AG04450 (cell line): Measurements from ENCODE around the gene EPHB2. TPM values are rescaled to one million over a fixed set of nuclear protein-coding genes. Genes with fewer than 3 reads are reported as not detected.

Experiments
- CTCF ChIA-PET: fragments of 300-600, 350-600 bp; formaldehyde crosslinking; extraction: SDS; loops from one replicate; lab custom pipeline; 2022; ENCODE audit warnings: antibody characterized with exemption, inconsistent platforms; lab: Charles Lee
- POLR2A ChIA-PET: fragments of 350-600 bp; formaldehyde crosslinking; extraction: SDS; loops from one replicate; lab custom pipeline; 2021; ENCODE audit warnings: antibody characterized with exemption, inconsistent platforms; lab: Yijun Ruan, JAX
- DNase-seq: peaks from one replicate; pipeline ENCODE4 v3.0.0-alpha.2; 2011; ENCODE audit warnings: low read depth, low spot score
- H3K27ac ChIP-seq: one replicate; pipeline ENCODE4 v1.5.1; 2012; ENCODE audit warnings: low read depth, low read length, control low read depth
- H3K27me3 ChIP-seq: one replicate; pipeline ENCODE4 v1.6.0; 2012; ENCODE audit warnings: low read length; ENCODE audit not compliant: control insufficient read depth, insufficient read depth
- H3K4me3 ChIP-seq: 2 replicates; pipeline ENCODE4 v1.5.1; 2011; ENCODE audit warnings: mild to moderate bottlenecking, low read depth, low read length, control low read depth
- H3K9me3 ChIP-seq: 2 replicates; pipeline ENCODE4 v1.5.1; 2012; ENCODE audit warnings: low read length; ENCODE audit not compliant: control insufficient read depth, insufficient read depth
- CTCF ChIP-seq: IDR thresholded peaks from 2 replicates; pipeline ENCODE4 v1.5.1; 2011; ENCODE audit warnings: low read depth, low read length, control low read depth, inconsistent platforms
- polyA plus RNA-seq: library from polyadenylated mRNA; depleted of rRNA; stranded (reverse); fragments of >200 nt; gene quantifications from 2 replicates; pipeline ENCODE4 v1.2.3, GENCODE V29; 2011

The EPHB2 gene
- polyA plus RNA-seq, 1 experiment: 30.9 TPM

- Histone ChIP-seq H3K9me3 (no peaks in the 10 kb centered on the region), H3K4me3 (0 out of 2 replicates have a peak overlapping the region, but pooled peaks have one; percentile 7), H3K27me3 (no peaks in the 10 kb centered on the region), H3K27ac (peak overlapping the region; percentile 86)
- ChIA-PET CTCF (interaction anchor here (1.1 to 1.5 kb wide), 2 partner anchors 10 to 35 kb away, joined by 5 to 6 read pairs; no protein-coding TSS in a partner anchor), POLR2A (interaction anchor here (0.6 to 2.1 kb wide), 4 partner anchors 10 to 49 kb away, joined by 3 to 8 read pairs (median 4); no protein-coding TSS in a partner anchor)
- peak; percentile 74 for DNase-seq
- no peak for TF ChIP-seq CTCF
Measured at GRCh38 chr1:22739648-22740385, 29.2 kb downstream of the EPHB2 start.

- Histone ChIP-seq H3K27me3 (no peaks in the 10 kb centered on the region), H3K27ac (no peak overlapping the region), H3K4me3 (no peak overlapping the region), H3K9me3 (no peaks in the 10 kb centered on the region)
- no peak for TF ChIP-seq CTCF
- DNase-seq: no peak
- POLR2A ChIA-PET: no interaction called here
- CTCF ChIA-PET: no interaction called here
Measured at GRCh38 chr1:22741118-22741517, 30.5 kb downstream of the EPHB2 start.

- Histone ChIP-seq H3K27ac (no peak overlapping the region), H3K9me3 (no peaks in the 10 kb centered on the region; the same call in 1 of the 2 replicates), H3K4me3 (no peak overlapping the region), H3K27me3 (no peaks in the 10 kb centered on the region)
- TF ChIP-seq CTCF: no peak
- ChIA-PET CTCF (interaction anchor here (1.1 kb wide), 1 partner anchor 14 kb away, joined by 3 read pairs; no protein-coding TSS in a partner anchor), POLR2A (interaction anchor here (0.5 kb wide), 1 partner anchor 598 kb away, joined by 3 read pairs; the partner anchor contains the start of gene HNRNPR)
- no peak for DNase-seq
Measured at GRCh38 chr1:22745669-22746585, 35.3 kb downstream of the EPHB2 start.

- ChIA-PET POLR2A (no interaction called here), CTCF (interaction anchor here (2.0 kb wide), 1 partner anchor 42 kb away, joined by 8 read pairs; no protein-coding TSS in a partner anchor)
- peak; percentile 61 for DNase-seq
- no peaks in the 10 kb centered on the region for H3K27me3 ChIP-seq
- no peaks in the 10 kb centered on the region; the same call in 1 of the 2 replicates for H3K9me3 ChIP-seq
- TF ChIP-seq CTCF: no peak
- peak overlapping the region; percentile 13 for H3K27ac ChIP-seq
- H3K4me3 ChIP-seq: no peak overlapping the region
Measured at GRCh38 chr1:22747021-22747734, 36.5 kb downstream of the EPHB2 start.
